HG02970 (cell line): ENCODE measurements around the gene UTS2R.
A peak's percentile ranks its signal among the peaks of the same experiment; 100 is the strongest.

Experiments used
- ATAC-seq: cut with Tn5 transposase; IDR thresholded peaks from one replicate; pipeline ENCODE4 v1.9.1; 2021; ENCODE audit warnings: mild to moderate bottlenecking, moderate library complexity, moderate number of reproducible peaks; ENCODE audit not compliant: unreplicated experiment, low FRiP score

Gene UTS2R

GRCh38 chr17:82386881-82387704 is 15.5 kb downstream of the UTS2R start:
- ATAC-seq, result no peak

- no peak for ATAC-seq
Measured at GRCh38 chr17:82387705-82388106, 16.1 kb downstream of the UTS2R start.

- no peak for ATAC-seq
Measured at GRCh38 chr17:82388223-82388921, 16.8 kb downstream of the UTS2R start.

GRCh38 chr17:82388922-82389283 is 17.3 kb downstream of the UTS2R start:
- ATAC-seq, result no peak

GRCh38 chr17:82389379-82389778 is 17.8 kb downstream of the UTS2R start:
- ATAC-seq, result no peak

GRCh38 chr17:82390015-82390859 is 18.7 kb downstream of the UTS2R start:
- ATAC-seq, result no peak

GRCh38 chr17:82390860-82391435 is 19.4 kb downstream of the UTS2R start:
- no peak for ATAC-seq

- ATAC-seq, result no peak
Measured at GRCh38 chr17:82391496-82392066, 20.0 kb downstream of the UTS2R start.

- ATAC-seq, result no peak
Measured at GRCh38 chr17:82392209-82392920, 20.8 kb downstream of the UTS2R start.

GRCh38 chr17:82392941-82393340 is 21.4 kb downstream of the UTS2R start:
- no peak for ATAC-seq

GRCh38 chr17:82394278-82394677 is 22.7 kb downstream of the UTS2R start:
- no peak for ATAC-seq

GRCh38 chr17:82396601-82397435 is 25.3 kb downstream of the UTS2R start:
- ATAC-seq, result no peak

GRCh38 chr17:82397449-82398335 is 26.1 kb downstream of the UTS2R start:
- ATAC-seq, result no peak

GRCh38 chr17:82399041-82399441 is 27.5 kb downstream of the UTS2R start:
- ATAC-seq, result no peak

- no peak for ATAC-seq
Measured at GRCh38 chr17:82399601-82400101, 28.1 kb downstream of the UTS2R start.

- ATAC-seq, result no peak
Measured at GRCh38 chr17:82400206-82400605, 28.6 kb downstream of the UTS2R start.

- ATAC-seq, result no peak
Measured at GRCh38 chr17:82400830-82401229, 29.3 kb downstream of the UTS2R start.

- peak; percentile 71 for ATAC-seq
Measured at GRCh38 chr17:82402865-82403264, 31.3 kb downstream of the UTS2R start.
